Kidney (tissue), 14 donors: ENCODE data around the gene RAMP2. TPM values are rescaled to one million over a fixed set of nuclear protein-coding genes. Genes with fewer than 3 reads are reported as not detected.
A peak's percentile ranks its signal among the peaks of the same experiment; 100 is the strongest.

Source experiments
- DNase-seq, 5 donors: peaks; one replicate each; pipeline ENCODE4 v3.0.0-alpha.2; 2013 to 2020
- FAIRE-seq: peaks from 2 replicates; lab custom pipeline; 2012; peaks lifted over from hg19 to GRCh38; lab: Jason Lieb, UNC
- H3K27ac ChIP-seq, 2 donors: one replicate each; pipeline ENCODE4 v1.7.0; 2013; ENCODE audit warnings: low read depth in 2 of 2, low read length in 2 of 2, inconsistent platforms in 1 of 2
- H3K27me3 ChIP-seq: one replicate; pipeline ENCODE4 v1.7.1; 2013; ENCODE audit warnings: low read length, inconsistent platforms; ENCODE audit not compliant: control insufficient read depth, insufficient read depth
- H3K36me3 ChIP-seq, 3 donors: one replicate each; pipeline versions ENCODE4 v1.7.0 to v1.7.1; 2013; ENCODE audit warnings: low read length in 3 of 3, control low read depth in 1 of 3, inconsistent platforms in 1 of 3; ENCODE audit not compliant: insufficient read depth in 3 of 3, control insufficient read depth in 2 of 3
- H3K4me1 ChIP-seq, 3 donors: one replicate each; pipeline versions ENCODE4 v1.7.0 to v1.7.1; 2013; ENCODE audit warnings: low read length in 3 of 3, inconsistent platforms in 1 of 3, low read depth in 1 of 3; ENCODE audit not compliant: control insufficient read depth in 2 of 3, insufficient read depth in 2 of 3
- H3K4me3 ChIP-seq, 3 donors: one replicate each; pipeline versions ENCODE4 v1.7.0 to v1.8.1; 2013; ENCODE audit warnings: low read length in 3 of 3, control low read depth in 1 of 3, inconsistent platforms in 1 of 3
- H3K9ac ChIP-seq, 3 donors: one replicate each; pipeline versions ENCODE4 v1.7.0 to v1.7.1; 2013; ENCODE audit warnings: low read length in 3 of 3, control low read depth in 1 of 3, inconsistent platforms in 1 of 3
- H3K9me3 ChIP-seq, 3 donors: one replicate each; pipeline versions ENCODE4 v1.7.0 to v1.7.1; 2013; ENCODE audit warnings: low read length in 3 of 3, control low read depth in 1 of 3, inconsistent platforms in 1 of 3; ENCODE audit not compliant: control insufficient read depth in 2 of 3, insufficient read depth in 1 of 3
- CTCF ChIP-seq: IDR thresholded peaks from 3 replicates; pipeline ENCODE4 v1.5.1; 2012; ENCODE audit warnings: mild to moderate bottlenecking, moderate library complexity, borderline replicate concordance; ENCODE audit not compliant: insufficient read depth; ENCODE audit errors: extremely low read depth
- intact Hi-C: fragments of 100-400 bp; cut with DNase I; formaldehyde crosslinking; loops from one replicate; pipeline ENCODE4 v1.11.1; 2022
- polyA plus RNA-seq: library from polyadenylated mRNA; stranded (reverse); fragments of 350-450 nt; fragmentation: Illumina TruSeq; extraction: RNeasy Lipid Tissue Mini Kit (QIAGEN cat#74804); gene quantifications from one replicate; pipeline ENCODE4 v1.2.3, GENCODE V29; 2014; ENCODE audit warnings: low read depth, low replicate concordance; ENCODE audit not compliant: insufficient read depth
- total RNA-seq: library from RNA; stranded (reverse); fragmentation: NEBNext Ultra II Directional; extraction: Animal tissue kit (Norgen Biotek cat#: 25700); gene quantifications from one replicate; pipeline ENCODE4 v1.2.1, GENCODE V29; 2021
- donor health status: control.
- donor health status: control.
- donor health status: control.
- donor health status: control.
- donor health status: control.
- donor health status: DM: yes; HTN: yes; CAD: no.
- donor health status: Normal renal cell carcinoma (clear cell type).

Gene RAMP2
- total and polyA plus RNA-seq, 2 donors from 2014 or later: 55.7 to 134 TPM

DNA sequence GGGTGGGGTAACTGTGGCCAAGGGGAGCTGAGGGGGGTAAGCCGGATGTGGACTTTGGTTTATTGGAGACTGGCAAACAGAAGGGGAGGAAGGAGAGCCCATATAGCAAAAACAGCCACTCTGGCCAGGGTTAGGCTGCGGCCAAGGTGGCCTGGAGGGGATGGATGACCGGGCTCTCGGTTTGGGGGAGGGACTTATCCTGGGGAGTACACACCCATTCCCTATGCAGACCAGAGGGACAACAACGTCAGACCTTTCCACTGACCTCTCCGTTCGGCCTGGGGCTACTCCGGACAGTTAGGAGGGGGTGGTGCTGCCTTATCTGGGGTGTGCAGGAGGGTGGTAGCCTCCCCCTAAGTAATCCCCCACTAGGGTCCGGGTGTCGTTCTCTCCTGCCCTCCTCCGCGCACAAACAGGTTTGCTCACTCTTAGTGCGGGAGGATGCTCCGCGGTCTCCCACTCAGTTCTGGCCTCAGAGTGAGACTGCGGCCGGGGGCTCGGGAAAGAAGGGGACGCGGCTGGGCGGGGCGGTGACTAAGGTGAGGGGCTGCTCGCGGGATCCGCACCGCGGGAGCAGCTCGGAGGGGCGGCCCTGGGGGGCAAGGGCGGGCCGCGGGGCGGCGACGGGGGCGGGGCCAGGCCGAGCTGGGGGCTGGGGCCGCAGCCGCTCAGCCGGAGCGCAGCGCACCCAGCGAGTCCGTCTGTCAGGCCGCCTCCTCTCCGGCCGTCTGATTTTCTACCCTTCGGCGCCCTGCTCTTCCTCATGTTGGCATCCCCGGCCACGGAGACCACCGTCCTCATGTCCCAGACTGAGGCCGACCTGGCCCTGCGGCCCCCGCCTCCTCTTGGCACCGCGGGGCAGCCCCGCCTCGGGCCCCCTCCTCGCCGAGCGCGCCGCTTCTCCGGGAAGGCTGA is 19.2 kb downstream of the RAMP2 start, which contains the start of gene WNK4:
TSS of gene WNK4 (plus strand) at position 675 of the 915 bp plus-strand sequence. CDS start at position 764, 89 bp downstream.
- DNase-seq (peak; percentile 39 to 81 (median 59)), FAIRE-seq (no peak)
- Histone ChIP-seq H3K4me3 (peak within 1 kb of the TSS; percentile 57 to 79 (median 71)), H3K9ac (peak within 1 kb of the TSS; percentile 15 to 88 (median 58)), H3K36me3 (peaks cover 4 to 26% (median 12%) of the 10 kb centered on the region in 3 donors), H3K27ac (peak within 1 kb of the TSS; percentile 82 to 85), H3K9me3 (no peaks in the 10 kb centered on the region), H3K27me3 (peaks cover 33% of the 10 kb centered on the region), H3K4me1 (peaks cover 0 to 10% (median 2%) of the 10 kb centered on the region in 3 donors)
- intact Hi-C loops: no loop called here
- TF ChIP-seq CTCF: no peak

DNA sequence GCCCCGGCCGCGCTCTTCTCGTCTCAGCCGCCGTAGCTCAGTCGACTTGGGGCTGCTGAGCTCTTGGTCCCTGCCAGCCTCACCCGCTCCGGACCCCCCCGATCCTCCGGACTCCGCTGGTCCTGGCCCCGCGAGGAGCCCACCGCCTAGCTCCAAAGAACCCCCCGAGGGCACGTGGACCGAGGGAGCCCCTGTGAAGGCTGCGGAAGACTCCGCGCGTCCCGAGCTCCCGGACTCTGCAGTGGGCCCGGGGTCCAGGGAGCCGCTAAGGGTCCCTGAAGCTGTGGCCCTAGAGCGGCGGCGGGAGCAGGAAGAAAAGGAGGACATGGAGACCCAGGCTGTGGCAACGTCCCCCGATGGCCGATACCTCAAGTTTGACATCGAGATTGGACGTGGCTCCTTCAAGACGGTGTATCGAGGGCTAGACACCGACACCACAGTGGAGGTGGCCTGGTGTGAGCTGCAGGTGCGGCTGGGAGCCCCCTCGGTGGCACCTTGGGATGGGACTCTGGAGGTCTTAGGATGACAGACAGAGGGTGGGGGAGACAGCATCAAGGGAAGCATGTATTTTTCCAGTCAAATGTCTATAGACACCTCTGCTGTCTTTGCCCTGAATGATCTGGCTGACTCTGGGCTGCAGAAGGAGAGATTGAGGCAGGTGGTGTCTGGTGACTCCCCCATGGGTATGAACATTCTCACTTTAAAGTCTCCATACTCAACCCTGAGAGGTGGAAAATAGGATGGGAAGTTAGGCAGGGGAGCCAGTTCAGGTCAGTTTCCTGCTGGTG is 20.0 kb downstream of the RAMP2 start:
- Histone ChIP-seq H3K36me3 (peaks cover 0 to 17% (median 9%) of the 10 kb centered on the region in 3 donors), H3K27ac (peak overlapping the region; percentile 78 to 82), H3K4me3 (peak overlapping the region; percentile 57 to 79 (median 71)), H3K4me1 (peaks cover 0 to 10% (median 2%) of the 10 kb centered on the region in 3 donors), H3K27me3 (peaks cover 40% of the 10 kb centered on the region), H3K9me3 (no peaks in the 10 kb centered on the region), H3K9ac (peak overlapping the region; percentile 15 to 88 (median 58))
- intact Hi-C loops: no loop called here
- DNase-seq (peak in 1 of 5 donors; percentile 67), FAIRE-seq (no peak)
- no peak for TF ChIP-seq CTCF

DNA sequence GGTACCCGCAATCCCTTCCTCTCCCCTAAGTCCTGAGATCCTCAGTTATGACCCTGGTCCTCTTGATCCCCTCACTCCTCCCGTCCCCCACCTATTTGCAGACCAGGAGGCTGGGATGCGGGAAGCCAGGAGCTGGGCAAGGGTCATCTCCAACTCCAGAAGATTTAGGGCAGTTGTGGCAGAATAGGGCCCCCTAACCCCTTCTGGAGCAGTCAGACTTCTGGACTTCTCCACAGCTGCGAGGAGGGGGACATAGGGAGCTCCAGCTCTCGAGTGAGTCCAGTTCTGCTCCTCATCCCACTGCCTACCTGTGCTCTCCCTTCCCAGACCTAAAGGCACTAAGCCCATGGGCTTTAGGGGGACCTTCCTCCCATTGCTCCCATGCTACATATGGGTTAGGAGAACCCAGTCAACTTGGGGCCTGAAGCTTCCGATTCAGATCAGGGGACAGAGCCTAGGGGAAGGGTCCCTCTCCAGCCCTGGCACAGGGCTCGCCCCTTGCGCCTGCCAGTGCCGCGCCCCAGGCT is 20.7 kb downstream of the RAMP2 start:
- Histone ChIP-seq H3K36me3 (peaks cover 0 to 17% (median 7%) of the 10 kb centered on the region in 3 donors), H3K27ac (peak overlapping the region; percentile 78 to 82), H3K9me3 (no peaks in the 10 kb centered on the region), H3K9ac (peak overlapping the region in 2 of 3 donors; percentile 58 to 88), H3K27me3 (peaks cover 44% of the 10 kb centered on the region), H3K4me1 (peaks cover 0 to 10% (median 2%) of the 10 kb centered on the region in 3 donors), H3K4me3 (peak overlapping the region in 2 of 3 donors; percentile 71 to 79)
- DNase-seq (no peak), FAIRE-seq (no peak)
- TF ChIP-seq CTCF: no peak
- intact Hi-C loops: no loop called here
